ENCODE measurements around the gene MAD1L1.

Gene MAD1L1

GRCh38 chr7:2152646-2153045 is 80.1 kb downstream of the MAD1L1 start:
- Histone ChIP-seq H3K36me3 (ENCODE audit: insufficient read depth, low read depth, low read length) (peaks cover 5% of the 10 kb centered on the region; the same call in 1 of the 2 replicates), H3K4me1 (ENCODE audit: insufficient read depth, low read length) (no peaks in the 10 kb centered on the region)

GRCh38 chr7:2151801-2152612 is 80.7 kb downstream of the MAD1L1 start:
- H3K9ac ChIP-seq (ENCODE audit: low read depth, low read length) = no peak overlapping the region
- no peaks in the 10 kb centered on the region for H3K9me3 ChIP-seq (ENCODE audit: insufficient read depth, low read depth, low read length)
- no peaks in the 10 kb centered on the region for H3K27me3 ChIP-seq (ENCODE audit: insufficient read depth, low read length)
- peaks cover 8% of the 10 kb centered on the region; the same call in 1 of the 2 replicates for H3K36me3 ChIP-seq (ENCODE audit: insufficient read depth, low read depth, low read length)
- no peak overlapping the region for H3K4me3 ChIP-seq (ENCODE audit: low read length)
- no peak overlapping the region for H3K27ac ChIP-seq (ENCODE audit: low read length)
- no peaks in the 10 kb centered on the region for H3K4me1 ChIP-seq (ENCODE audit: insufficient read depth, low read length)

More at GRCh38 chr7:2152646-2153045, 80.1 kb downstream of the MAD1L1 start:
- Histone ChIP-seq H3K9ac (ENCODE audit: low read depth, low read length) (no peak overlapping the region), H3K27me3 (ENCODE audit: insufficient read depth, low read length) (no peaks in the 10 kb centered on the region), H3K9me3 (ENCODE audit: insufficient read depth, low read depth, low read length) (no peaks in the 10 kb centered on the region), H3K4me3 (ENCODE audit: low read length) (no peak overlapping the region), H3K27ac (ENCODE audit: low read length) (no peak overlapping the region)

- Histone ChIP-seq H3K4me3 (ENCODE audit: low read length) (no peak overlapping the region), H3K27me3 (ENCODE audit: insufficient read depth, low read length) (no peaks in the 10 kb centered on the region), H3K9ac (ENCODE audit: low read depth, low read length) (no peak overlapping the region; the same call in 1 of the 2 replicates), H3K27ac (ENCODE audit: low read length) (no peak overlapping the region), H3K9me3 (ENCODE audit: insufficient read depth, low read depth, low read length) (no peaks in the 10 kb centered on the region), H3K4me1 (ENCODE audit: insufficient read depth, low read length) (no peaks in the 10 kb centered on the region), H3K36me3 (ENCODE audit: insufficient read depth, low read depth, low read length) (peaks cover 15% of the 10 kb centered on the region; the same call in 1 of the 2 replicates)
Observed at GRCh38 chr7:2151237-2151636, 81.5 kb downstream of the MAD1L1 start.

- Histone ChIP-seq H3K9me3 (ENCODE audit: insufficient read depth, low read depth, low read length) (no peaks in the 10 kb centered on the region), H3K36me3 (ENCODE audit: insufficient read depth, low read depth, low read length) (peaks cover 22% of the 10 kb centered on the region), H3K27ac (ENCODE audit: low read length) (no peak overlapping the region), H3K9ac (ENCODE audit: low read depth, low read length) (no peak overlapping the region), H3K27me3 (ENCODE audit: insufficient read depth, low read length) (no peaks in the 10 kb centered on the region), H3K4me3 (ENCODE audit: low read length) (no peak overlapping the region), H3K4me1 (ENCODE audit: insufficient read depth, low read length) (no peaks in the 10 kb centered on the region)
Observed at GRCh38 chr7:2150445-2150815, 82.3 kb downstream of the MAD1L1 start.

- Histone ChIP-seq H3K9ac (ENCODE audit: low read depth, low read length) (no peak overlapping the region), H3K27ac (ENCODE audit: low read length) (no peak overlapping the region), H3K4me1 (ENCODE audit: insufficient read depth, low read length) (no peaks in the 10 kb centered on the region), H3K9me3 (ENCODE audit: insufficient read depth, low read depth, low read length) (no peaks in the 10 kb centered on the region), H3K36me3 (ENCODE audit: insufficient read depth, low read depth, low read length) (peaks cover 28% of the 10 kb centered on the region), H3K27me3 (ENCODE audit: insufficient read depth, low read length) (no peaks in the 10 kb centered on the region), H3K4me3 (ENCODE audit: low read length) (no peak overlapping the region)
Observed at GRCh38 chr7:2149672-2150444, 82.9 kb downstream of the MAD1L1 start.

- Histone ChIP-seq H3K36me3 (ENCODE audit: insufficient read depth, low read depth, low read length) (peaks cover 33% of the 10 kb centered on the region), H3K4me1 (ENCODE audit: insufficient read depth, low read length) (no peaks in the 10 kb centered on the region), H3K9ac (ENCODE audit: low read depth, low read length) (no peak overlapping the region; the same call in 1 of the 2 replicates), H3K27me3 (ENCODE audit: insufficient read depth, low read length) (no peaks in the 10 kb centered on the region), H3K9me3 (ENCODE audit: insufficient read depth, low read depth, low read length) (no peaks in the 10 kb centered on the region), H3K27ac (ENCODE audit: low read length) (no peak overlapping the region), H3K4me3 (ENCODE audit: low read length) (no peak overlapping the region)
Observed at GRCh38 chr7:2148814-2149213, 83.9 kb downstream of the MAD1L1 start.

GRCh38 chr7:2148189-2148588 is 84.6 kb downstream of the MAD1L1 start:
- Histone ChIP-seq H3K9ac (ENCODE audit: low read depth, low read length) (no peak overlapping the region), H3K27me3 (ENCODE audit: insufficient read depth, low read length) (no peaks in the 10 kb centered on the region), H3K36me3 (ENCODE audit: insufficient read depth, low read depth, low read length) (peaks cover 39% of the 10 kb centered on the region), H3K4me1 (ENCODE audit: insufficient read depth, low read length) (no peaks in the 10 kb centered on the region), H3K27ac (ENCODE audit: low read length) (no peak overlapping the region), H3K4me3 (ENCODE audit: low read length) (no peak overlapping the region), H3K9me3 (ENCODE audit: insufficient read depth, low read depth, low read length) (no peaks in the 10 kb centered on the region)

- Histone ChIP-seq H3K4me1 (ENCODE audit: insufficient read depth, low read length) (no peaks in the 10 kb centered on the region), H3K9me3 (ENCODE audit: insufficient read depth, low read depth, low read length) (no peaks in the 10 kb centered on the region), H3K27ac (ENCODE audit: low read length) (no peak overlapping the region), H3K4me3 (ENCODE audit: low read length) (no peak overlapping the region), H3K27me3 (ENCODE audit: insufficient read depth, low read length) (no peaks in the 10 kb centered on the region), H3K9ac (ENCODE audit: low read depth, low read length) (no peak overlapping the region), H3K36me3 (ENCODE audit: insufficient read depth, low read depth, low read length) (peaks cover 43% of the 10 kb centered on the region)
Observed at GRCh38 chr7:2146676-2147472, 85.9 kb downstream of the MAD1L1 start.

- Histone ChIP-seq H3K36me3 (ENCODE audit: insufficient read depth, low read depth, low read length) (peaks cover 43% of the 10 kb centered on the region), H3K27me3 (ENCODE audit: insufficient read depth, low read length) (no peaks in the 10 kb centered on the region), H3K27ac (ENCODE audit: low read length) (no peak overlapping the region), H3K4me1 (ENCODE audit: insufficient read depth, low read length) (no peaks in the 10 kb centered on the region), H3K4me3 (ENCODE audit: low read length) (no peak overlapping the region), H3K9me3 (ENCODE audit: insufficient read depth, low read depth, low read length) (no peaks in the 10 kb centered on the region), H3K9ac (ENCODE audit: low read depth, low read length) (no peak overlapping the region)
Observed at GRCh38 chr7:2145835-2146580, 86.7 kb downstream of the MAD1L1 start.

- Histone ChIP-seq H3K9ac (ENCODE audit: low read depth, low read length) (no peak overlapping the region), H3K27me3 (ENCODE audit: insufficient read depth, low read length) (no peaks in the 10 kb centered on the region), H3K4me3 (ENCODE audit: low read length) (no peak overlapping the region), H3K9me3 (ENCODE audit: insufficient read depth, low read depth, low read length) (no peaks in the 10 kb centered on the region), H3K36me3 (ENCODE audit: insufficient read depth, low read depth, low read length) (peaks cover 43% of the 10 kb centered on the region), H3K4me1 (ENCODE audit: insufficient read depth, low read length) (no peaks in the 10 kb centered on the region), H3K27ac (ENCODE audit: low read length) (no peak overlapping the region)
Observed at GRCh38 chr7:2144926-2145325, 87.8 kb downstream of the MAD1L1 start.
